GM19463 (cell line): ENCODE measurements around the gene ARMH4.

Experiments
- ATAC-seq: cut with Tn5 transposase; IDR thresholded peaks from one replicate; pipeline ENCODE4 v1.9.1; 2021; ENCODE audit warnings: mild to moderate bottlenecking, moderate library complexity; ENCODE audit not compliant: unreplicated experiment

The ARMH4 gene

DNA sequence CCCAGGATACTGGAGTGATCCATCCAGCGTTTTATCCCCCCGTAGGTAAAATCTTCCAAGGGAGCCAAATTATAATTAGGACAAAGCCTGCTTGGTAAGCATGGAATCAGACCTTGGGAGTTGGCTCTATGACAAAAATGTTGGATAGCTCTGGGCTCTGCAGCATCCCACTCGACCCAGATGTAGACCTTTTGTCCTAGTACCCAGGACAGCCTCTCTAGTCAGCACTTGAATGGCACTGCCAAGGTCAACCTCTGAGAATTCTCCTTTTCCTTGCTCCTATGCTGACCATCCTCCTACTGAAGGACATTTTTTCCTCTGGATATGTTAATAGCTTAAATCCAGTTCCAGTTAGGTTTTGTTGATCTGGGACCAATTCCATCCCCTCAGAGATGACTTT lies 181.4 kb downstream of the ARMH4 start:
- no peak for ATAC-seq

- no peak for ATAC-seq
Observed at GRCh38 chr14:57970175-57970574, 181.8 kb downstream of the ARMH4 start.

- no peak for ATAC-seq
Observed at GRCh38 chr14:57963071-57963470, 188.9 kb downstream of the ARMH4 start.

- no peak for ATAC-seq
Observed at GRCh38 chr14:57962325-57963035, 189.5 kb downstream of the ARMH4 start.

GRCh38 chr14:57961786-57962060 lies 190.3 kb downstream of the ARMH4 start:
- ATAC-seq = no peak

GRCh38 chr14:57960946-57961785 lies 190.8 kb downstream of the ARMH4 start:
- ATAC-seq = no peak

DNA sequence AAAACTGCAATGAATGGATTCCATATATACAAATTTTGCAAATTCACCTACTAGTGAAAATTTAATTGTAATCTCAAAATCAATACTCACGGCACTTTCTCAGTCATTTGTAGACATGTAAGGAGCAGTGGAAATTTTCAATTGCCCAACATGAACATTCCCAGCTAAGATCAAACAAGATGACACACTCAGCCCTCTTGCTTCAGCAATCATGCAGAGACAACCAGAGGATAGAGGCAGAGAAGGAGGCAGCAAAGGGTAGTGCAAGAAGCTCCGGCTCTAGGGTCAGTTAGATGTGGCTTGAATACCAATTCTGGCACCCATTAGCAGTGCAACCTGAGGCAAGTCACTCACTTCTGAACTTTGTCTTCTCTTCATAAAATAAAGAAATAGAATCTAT lies 194.6 kb downstream of the ARMH4 start:
- ATAC-seq = no peak
